ENCODE measurements around the gene TAGLN. TPM values are rescaled to one million over a fixed set of nuclear protein-coding genes. Genes with fewer than 3 reads are reported as not detected.
A peak's percentile ranks its signal among the peaks of the same experiment; 100 is the strongest.

The TAGLN gene
- total RNA-seq, 1 donor from 2014 or later = 317 TPM

DNA sequence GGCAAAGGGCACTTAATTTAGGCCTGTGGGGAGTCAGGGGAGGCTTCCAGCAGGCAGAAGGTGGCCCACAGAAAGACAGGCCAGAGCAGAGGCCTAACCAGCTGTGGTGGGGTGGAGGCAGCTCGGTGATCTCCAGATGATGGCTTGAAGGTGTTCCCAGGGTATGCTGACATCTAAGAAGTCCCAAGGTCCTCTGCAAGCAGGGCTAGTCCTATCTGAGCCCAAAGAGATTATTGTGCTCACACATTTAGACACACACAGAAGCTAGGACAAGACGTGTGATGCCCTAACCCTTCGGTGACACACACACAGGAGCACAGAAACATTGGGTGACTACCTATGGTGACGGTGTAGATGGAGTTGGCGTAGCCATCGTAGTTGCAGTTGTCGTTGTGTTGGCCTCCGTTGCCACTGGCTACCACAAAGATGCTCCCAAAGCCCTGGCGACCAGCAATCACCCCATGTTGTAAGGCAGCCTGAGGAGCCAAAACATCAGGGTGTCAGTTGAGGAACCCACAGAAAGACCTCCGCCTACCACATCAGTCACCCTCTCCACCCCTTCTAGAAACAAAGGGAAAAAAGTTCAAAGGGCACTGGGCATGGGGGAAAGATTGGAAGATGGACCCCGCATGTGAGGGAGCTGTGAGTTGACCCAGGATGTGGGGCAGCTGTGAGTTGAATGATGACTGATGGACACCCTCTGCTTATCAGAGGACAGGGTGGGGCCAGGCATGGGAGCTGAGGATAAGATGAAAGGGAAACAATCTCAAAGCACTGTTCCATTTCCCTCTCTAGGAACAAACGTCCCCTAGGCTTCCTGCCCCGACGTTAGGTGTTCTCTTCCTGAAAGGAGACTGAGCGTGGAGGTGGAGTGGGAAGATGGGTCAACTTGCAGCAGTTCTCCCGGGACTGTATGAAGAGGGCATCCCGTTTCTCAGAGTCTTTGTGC is 24.8 kb downstream of the TAGLN start:
- intact Hi-C loops (cut with DNase I) = loop anchor here (2.0 kb wide), 2 partner anchors 45 to 431 kb away; partner anchors contain the start of gene SIDT2
- DNase-seq (ENCODE audit: low spot score) = no peak

GRCh38 chr11:117225553-117226170 is 26.5 kb downstream of the TAGLN start:
- DNase-seq (ENCODE audit: low spot score) = no peak
- intact Hi-C loops (cut with DNase I) = loop anchor here (2.0 to 5.0 kb wide), 2 partner anchors 47 to 343 kb away; partner anchors contain the start of gene SIDT2

DNA sequence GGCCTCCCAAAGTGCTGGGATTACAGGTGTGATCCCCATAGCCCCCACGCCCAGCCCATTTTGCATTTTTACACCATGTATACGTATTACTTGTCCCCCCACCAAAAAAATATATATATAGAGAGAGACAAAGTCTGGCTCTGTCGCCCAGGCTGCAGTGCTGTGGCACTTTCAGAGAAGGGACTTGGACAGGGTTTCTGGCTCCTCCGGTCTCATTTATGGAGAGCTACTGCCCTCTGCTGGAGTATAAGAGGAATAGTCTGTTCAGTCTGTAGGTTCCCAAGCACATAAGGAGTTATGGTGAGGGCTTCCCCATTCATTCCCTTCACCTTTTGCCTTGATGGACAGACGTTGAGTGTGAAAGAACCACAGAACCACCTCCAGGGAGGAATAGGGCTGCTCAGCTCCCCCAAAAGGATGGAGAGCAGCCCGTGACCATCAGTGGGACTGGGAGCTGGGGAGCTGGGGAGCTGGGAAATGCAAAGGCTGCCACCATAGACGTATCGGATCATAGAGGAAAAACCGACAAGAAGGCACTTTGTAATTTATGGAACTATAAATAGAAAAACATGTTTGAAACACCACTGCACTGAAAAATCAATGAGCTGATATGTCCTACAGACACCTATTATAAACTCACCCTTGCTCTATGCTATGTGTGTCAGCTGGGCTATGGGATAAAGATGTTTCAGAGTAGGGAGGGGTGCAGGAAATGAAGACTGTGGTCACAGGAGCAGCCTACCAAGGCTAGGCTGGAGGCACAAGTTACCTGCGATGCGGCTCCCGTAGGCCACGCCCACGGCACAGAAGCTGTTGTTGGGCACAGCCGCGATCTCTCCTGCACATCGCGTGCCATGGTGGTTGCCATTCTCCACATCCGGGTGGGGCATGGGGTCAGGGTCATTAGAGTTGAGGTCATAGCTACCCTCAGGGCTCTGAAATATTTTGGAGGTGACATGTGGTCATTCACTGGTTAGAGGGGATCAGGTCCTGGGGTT is 27.5 kb downstream of the TAGLN start:
- intact Hi-C loops (cut with DNase I) = loop anchor here (5.0 kb wide), 1 partner anchor 344 kb away; no protein-coding TSS in a partner anchor
- DNase-seq (ENCODE audit: low spot score) = no peak

GRCh38 chr11:117228091-117228490 is 28.9 kb downstream of the TAGLN start:
- DNase-seq (ENCODE audit: low spot score) = no peak
- intact Hi-C loops (cut with DNase I) = loop anchor here (5.0 kb wide), 1 partner anchor 346 kb away; no protein-coding TSS in a partner anchor

GRCh38 chr11:117229411-117229810 is 30.2 kb downstream of the TAGLN start:
- intact Hi-C loops (cut with DNase I) = loop anchor here (5.0 kb wide), 1 partner anchor 347 kb away; no protein-coding TSS in a partner anchor
- DNase-seq (ENCODE audit: low spot score) = no peak

GRCh38 chr11:117229931-117230285 is 30.7 kb downstream of the TAGLN start:
- intact Hi-C loops (cut with DNase I) = loop anchor here (5.0 kb wide), 3 partner anchors 87 to 348 kb away; partner anchors contain the start of genes BACE1 and PAFAH1B2
- no peak for DNase-seq (ENCODE audit: low spot score)

- intact Hi-C loops (cut with DNase I) = loop anchor here (5.0 kb wide), 2 partner anchors 87 to 88 kb away; partner anchors contain the start of genes BACE1 and PAFAH1B2
- no peak for DNase-seq (ENCODE audit: low spot score)
Measured at GRCh38 chr11:117230286-117230961, 31.3 kb downstream of the TAGLN start.

DNA sequence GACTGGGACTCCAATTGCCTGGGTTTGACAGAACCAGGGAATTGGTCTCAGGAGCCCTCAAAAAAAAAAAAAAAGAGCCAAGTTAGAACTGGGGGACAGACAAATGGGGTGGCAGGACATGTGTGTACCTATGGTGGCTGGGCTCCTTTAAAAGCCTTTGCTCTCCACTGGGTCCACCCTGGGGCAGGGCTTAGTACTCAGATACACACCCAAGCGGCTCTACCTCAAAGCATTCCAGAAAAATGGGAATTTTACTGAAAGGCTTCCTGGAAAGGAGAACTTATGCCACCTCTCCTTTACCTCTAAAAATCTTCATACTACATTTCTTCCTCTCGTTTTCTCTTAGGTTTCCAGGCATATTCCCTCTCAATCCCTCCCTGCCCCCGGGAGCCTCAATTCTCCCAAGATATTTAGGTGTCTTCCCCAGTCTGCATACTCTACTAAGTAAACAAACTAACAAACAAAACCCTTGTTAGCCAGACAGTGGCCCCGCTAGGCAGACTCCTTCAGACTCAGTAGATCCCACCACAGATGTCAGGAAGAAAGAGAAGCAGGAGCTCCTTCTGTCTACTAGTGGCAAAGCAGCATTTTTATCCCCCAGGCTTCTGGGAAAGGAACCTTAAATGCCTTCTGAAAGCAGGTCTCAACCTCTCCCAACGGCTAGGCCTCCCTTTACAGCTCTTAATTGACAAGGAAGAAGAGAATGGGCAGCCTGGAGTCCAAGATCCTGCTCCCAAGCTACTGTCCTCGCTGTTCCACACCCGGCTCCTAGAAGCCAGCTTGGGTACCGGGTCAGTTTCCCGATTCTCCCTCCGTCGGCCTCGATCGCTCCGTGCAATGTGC is 32.0 kb downstream of the TAGLN start:
- no peak for DNase-seq (ENCODE audit: low spot score)
- intact Hi-C loops (cut with DNase I) = loop anchor here (5.0 kb wide), 2 partner anchors 86 to 89 kb away; partner anchors contain the start of genes BACE1 and PAFAH1B2

DNA sequence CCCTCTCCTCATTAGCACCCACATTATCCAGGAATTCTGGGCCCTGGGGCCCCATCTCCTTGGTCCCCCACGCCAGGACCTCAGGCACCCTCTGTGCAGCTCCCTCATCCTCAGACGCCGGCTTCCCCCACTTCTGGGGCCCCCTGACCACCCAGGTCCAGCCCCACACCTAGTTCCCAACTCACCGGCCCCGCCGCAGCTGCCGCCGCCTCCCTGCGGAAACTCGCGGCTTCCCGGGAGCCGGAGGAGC is 32.6 kb downstream of the TAGLN start, which contains the start of gene PCSK7:
Gene PCSK7, minus strand, starts transcription at position 232 of the 250 bp plus-strand sequence. CDS start 2,229 bp downstream, outside the sequence.
- intact Hi-C loops (cut with DNase I) = loop anchor here (5.0 kb wide), 2 partner anchors 86 to 89 kb away; partner anchors contain the start of genes BACE1 and PAFAH1B2
- DNase-seq (ENCODE audit: low spot score) = peak; percentile 91

- DNase-seq (ENCODE audit: low spot score) = peak; percentile 89
- intact Hi-C loops (cut with DNase I) = loop anchor here (5.0 kb wide), 2 partner anchors 85 to 90 kb away; partner anchors contain the start of genes BACE1 and PAFAH1B2
Measured at GRCh38 chr11:117232092-117232878, 33.1 kb downstream of the TAGLN start, which contains the start of gene RNF214. RNF214 (plus strand) TSS chr11:117232671; CDS start chr11:117234273, 1,602 bp downstream.

GRCh38 chr11:117232911-117233409 is 33.8 kb downstream of the TAGLN start:
- no peak for DNase-seq (ENCODE audit: low spot score)
- intact Hi-C loops (cut with DNase I) = loop anchor here (5.0 kb wide), 2 partner anchors 84 to 91 kb away; partner anchors contain the start of genes BACE1 and PAFAH1B2

GRCh38 chr11:117238221-117238620 is 39.1 kb downstream of the TAGLN start:
- intact Hi-C loops (cut with DNase I) = no loop called here
- no peak for DNase-seq (ENCODE audit: low spot score)

DNA sequence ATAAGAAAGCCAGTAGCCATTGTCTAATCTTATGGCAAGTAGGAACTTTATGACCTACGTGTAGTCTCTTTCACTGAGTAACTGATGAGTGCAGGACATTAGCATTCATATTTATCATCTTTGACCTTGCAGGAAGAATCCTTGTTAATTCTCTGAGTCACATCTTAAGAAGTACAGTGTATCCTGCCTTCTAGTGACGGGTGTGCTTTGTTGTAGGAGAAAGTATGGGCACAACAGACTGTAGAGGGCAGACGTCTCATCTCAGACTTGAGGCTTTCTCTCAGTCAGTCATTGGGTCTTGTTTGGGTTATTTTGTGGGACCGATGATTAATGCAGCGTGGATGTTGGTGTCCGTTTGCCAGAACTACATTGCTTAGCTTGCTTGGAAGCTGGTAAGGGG is 40.1 kb downstream of the TAGLN start:
- intact Hi-C loops (cut with DNase I) = no loop called here
- no peak for DNase-seq (ENCODE audit: low spot score)

- intact Hi-C loops (cut with DNase I) = no loop called here
- DNase-seq (ENCODE audit: low spot score) = no peak
Measured at GRCh38 chr11:117248341-117248740, 49.2 kb downstream of the TAGLN start.

DNA sequence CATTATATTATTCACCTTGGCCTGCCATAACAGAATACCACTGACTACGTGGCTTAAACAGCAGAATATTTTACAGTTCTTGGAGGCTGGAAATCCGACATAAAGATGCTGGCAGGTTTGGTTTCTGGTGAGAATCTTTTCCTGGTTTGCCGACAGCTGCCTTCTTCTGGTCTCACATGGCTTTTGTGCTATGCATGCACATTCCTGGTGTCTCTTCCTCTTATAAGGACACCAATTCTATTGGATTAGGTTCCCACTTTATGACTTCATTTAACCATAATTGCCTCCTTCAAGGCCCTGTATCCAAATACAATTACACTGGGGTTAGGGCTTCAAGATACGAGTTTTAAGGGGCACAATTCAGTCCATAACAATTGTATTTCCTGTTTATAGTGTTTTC is 50.4 kb downstream of the TAGLN start:
- DNase-seq (ENCODE audit: low spot score) = no peak
- intact Hi-C loops (cut with DNase I) = no loop called here

- DNase-seq (ENCODE audit: low spot score) = no peak
- intact Hi-C loops (cut with DNase I) = no loop called here
Measured at GRCh38 chr11:117251506-117251905, 52.3 kb downstream of the TAGLN start.

All from cardiac septum (tissue), 1 donor.